ENCODE results near the gene CCDC187. TPM values are rescaled to one million over a fixed set of nuclear protein-coding genes. Genes with fewer than 3 reads are reported as not detected.

Gene CCDC187
- total RNA-seq, 8 experiments from 2014 or later, result 0.07 to 1.2 (median 0.19) TPM

- peak in 5 of 8 experiments; percentile 8 to 11 (median 8) for ATAC-seq (replicated peaks in 6 of 8)
- no peak overlapping the region for H3K27ac ChIP-seq
- peaks cover 72 to 74% of the 10 kb centered on the region in 2 donors for H3K4me1 ChIP-seq (replicated peaks in 1 of 2)
- in situ Hi-C loops (cut with MboI; ENCODE audit: low pct_unique_long_range_greater_than_20kb in 2 of 9, low sequenced_read_pairs in 9 of 9, unreplicated experiment in 9 of 9), result no loop called here
- peak overlapping the region; percentile 9 to 37 (median 24) for H3K4me3 ChIP-seq
- whole genome bisulfite sequencing, 10 experiments, result 8 to 53% (median 10%) methylated on average over 3 to 14 of the region's 99 CpGs; no CpG with 5 or more reads in 5 of the 10 experiments
These were observed 101.2 kb downstream of the CCDC187 start for GRCh38 chr9:136202454-136203407.

- whole genome bisulfite sequencing, 10 experiments, result 9 to 20% (median 20%) methylated on average over 1 to 4 of the region's 85 CpGs; no CpG with 5 or more reads in 7 of the 10 experiments
These were observed 102.1 kb downstream of the CCDC187 start for GRCh38 chr9:136201609-136202453.

GRCh38 chr9:136201174-136201573, 102.7 kb downstream of the CCDC187 start:
- Histone ChIP-seq H3K4me3 (peak overlapping the region in 3 of 5 donors; percentile 24 to 37 (median 33)), H3K27ac (no peak overlapping the region), H3K4me1 (replicated peaks in 1 of 2) (peaks cover 81 to 83% of the 10 kb centered on the region in 2 donors)
- 6 to 73% (median 34%) methylated on average over 1 to 8 of the region's 13 CpGs; no CpG with 5 or more reads in 4 of the 10 experiments for WGBS, 10 experiments
- in situ Hi-C loops (cut with MboI; ENCODE audit: low pct_unique_long_range_greater_than_20kb in 2 of 9, low sequenced_read_pairs in 9 of 9, unreplicated experiment in 9 of 9), result no loop called here
- no peak for ATAC-seq (replicated peaks in 6 of 8)

More at GRCh38 chr9:136201609-136202453, 102.1 kb downstream of the CCDC187 start:
- in situ Hi-C loops (cut with MboI; ENCODE audit: low pct_unique_long_range_greater_than_20kb in 2 of 9, low sequenced_read_pairs in 9 of 9, unreplicated experiment in 9 of 9), result no loop called here
- peaks cover 76 to 79% of the 10 kb centered on the region in 2 donors for H3K4me1 ChIP-seq (replicated peaks in 1 of 2)
- peak in 4 of 8 experiments; percentile 8 to 60 (median 14) for ATAC-seq (replicated peaks in 6 of 8)
- peak overlapping the region; percentile 9 to 37 (median 24) for H3K4me3 ChIP-seq
- no peak overlapping the region for H3K27ac ChIP-seq

GRCh38 chr9:136200424-136200823, 103.5 kb downstream of the CCDC187 start:
- in situ Hi-C loops (cut with MboI; ENCODE audit: low pct_unique_long_range_greater_than_20kb in 2 of 9, low sequenced_read_pairs in 9 of 9, unreplicated experiment in 9 of 9), result no loop called here
- 0 to 70% (median 38%) methylated on average over 2 to 11 of the region's 19 CpGs; no CpG with 5 or more reads in 5 of the 10 experiments for WGBS, 10 experiments
- no peak overlapping the region for H3K4me3 ChIP-seq
- peaks cover 80 to 82% of the 10 kb centered on the region in 2 donors for H3K4me1 ChIP-seq (replicated peaks in 1 of 2)
- H3K27ac ChIP-seq, result no peak overlapping the region
- no peak for ATAC-seq (replicated peaks in 6 of 8)

Other genes with a start within 250 kb of the CCDC187 start
- 10 to 100 TPM in 4 of 8 experiments, 1 to 10 TPM in 4; 3.8 to 43.0 (median 16.7) TPM for gene NACC2, start 208.8 kb downstream of the CCDC187 start, total RNA-seq
- 10 to 100 TPM; 11.3 to 37.9 (median 21.0) TPM for gene TMEM250, start 185.2 kb downstream of the CCDC187 start, total RNA-seq
- 1 to 10 TPM in 4 of 8 experiments, under 1 TPM in 3, not detected in 1; 0.18 to 9.9 (median 3.8) TPM for gene LHX3, start 99.0 kb downstream of the CCDC187 start, total RNA-seq
- 10 to 100 TPM; 10.3 to 17.8 (median 15.1) TPM for gene QSOX2, start 58.3 kb downstream of the CCDC187 start, total RNA-seq
- 10 to 100 TPM; 10.3 to 40.8 (median 28.9) TPM for gene GPSM1, start 23.4 kb upstream of the CCDC187 start, total RNA-seq
- gene DNLZ, start 59.6 kb upstream of the CCDC187 start, total RNA-seq, result 10 to 100 TPM in 7 of 8 experiments, 1 to 10 TPM in 1; 6.8 to 17.3 (median 13.5) TPM
- gene CARD9, start 69.6 kb upstream of the CCDC187 start, total RNA-seq, result 1 to 10 TPM in 5 of 8 experiments, under 1 TPM in 3; 0.46 to 3.5 (median 1.9) TPM
- gene SNAPC4, start 96.1 kb upstream of the CCDC187 start, total RNA-seq, result 10 to 100 TPM in 2 of 8 experiments, 1 to 10 TPM in 6; 4.0 to 14.1 (median 7.3) TPM
- gene ENTR1, start 106.5 kb upstream of the CCDC187 start, total RNA-seq, result 10 to 100 TPM; 15.9 to 97.7 (median 29.6) TPM
- 100 to 1,000 TPM in 1 of 8 experiments, 10 to 100 TPM in 7; 29.4 to 101 (median 46.4) TPM for gene PMPCA, start 106.6 kb upstream of the CCDC187 start, total RNA-seq
- 10 to 100 TPM in 2 of 8 experiments, 1 to 10 TPM in 6; 4.5 to 11.1 (median 8.6) TPM for gene INPP5E, start 135.8 kb upstream of the CCDC187 start, total RNA-seq
- 10 to 100 TPM; 21.8 to 59.1 (median 35.0) TPM for gene SEC16A, start 178.9 kb upstream of the CCDC187 start, total RNA-seq
- gene NOTCH1, start 242.0 kb upstream of the CCDC187 start, total RNA-seq, result 10 to 100 TPM in 7 of 8 experiments, 1 to 10 TPM in 1; 4.9 to 57.7 (median 17.6) TPM